Mesenchymal stem cell (in vitro differentiated cells and primary cell): ENCODE results near the gene GCK.
A peak's percentile ranks its signal among the peaks of the same experiment; 100 is the strongest.

ENCODE experiments used
- DNase-seq: peaks from one replicate; pipeline ENCODE4 v3.0.0-alpha.2; 2013
- H2AFZ ChIP-seq: one replicate; pipeline ENCODE4 v1.6.1; 2013; ENCODE audit warnings: low read depth, mild to moderate bottlenecking, control low read depth, inconsistent platforms, low read length, moderate library complexity
- H2AK5ac ChIP-seq: 2 replicates; pipeline ENCODE4 v1.6.1; 2013; ENCODE audit warnings: low read length, moderate library complexity, mild to moderate bottlenecking, inconsistent platforms; ENCODE audit not compliant: severe bottlenecking
- H2BK120ac ChIP-seq: one replicate; pipeline ENCODE4 v1.6.1; 2013; ENCODE audit warnings: low read depth, mild to moderate bottlenecking, inconsistent platforms, low read length, moderate library complexity
- H2BK12ac ChIP-seq, 2 experiments: one replicate each; pipeline ENCODE4 v1.6.1; 2013; ENCODE audit warnings: inconsistent platforms in 2 of 2, low read length in 2 of 2, mild to moderate bottlenecking in 2 of 2, moderate library complexity in 2 of 2, control low read depth in 1 of 2
- H2BK15ac ChIP-seq: one replicate; pipeline ENCODE4 v1.6.1; 2013; ENCODE audit warnings: mild to moderate bottlenecking, low read depth, inconsistent platforms; ENCODE audit not compliant: poor library complexity, severe bottlenecking
- H2BK5ac ChIP-seq: 2 replicates; pipeline ENCODE4 v1.6.1; 2013; ENCODE audit warnings: low read depth, mild to moderate bottlenecking, low read length, control low read depth, inconsistent platforms; ENCODE audit not compliant: poor library complexity, severe bottlenecking
- H3K14ac ChIP-seq, 2 experiments: one replicate each; pipeline ENCODE4 v1.6.1; 2013; ENCODE audit warnings: inconsistent platforms in 2 of 2, low read length in 2 of 2, control low read depth in 1 of 2, mild to moderate bottlenecking in 1 of 2, moderate library complexity in 1 of 2
- H3K18ac ChIP-seq, 2 experiments: one replicate each; pipeline ENCODE4 v1.6.1; 2013; ENCODE audit warnings: inconsistent platforms in 2 of 2, low read length in 2 of 2, control low read depth in 1 of 2, low read depth in 1 of 2, mild to moderate bottlenecking in 1 of 2
- H3K23ac ChIP-seq, 2 experiments: one replicate each; pipeline ENCODE4 v1.6.1; 2013; ENCODE audit warnings: inconsistent platforms in 2 of 2, low read length in 2 of 2, mild to moderate bottlenecking in 2 of 2, moderate library complexity in 2 of 2, control low read depth in 1 of 2
- H3K27ac ChIP-seq: 2 replicates; pipeline ENCODE4 v1.5.1; 2013; ENCODE audit warnings: mild to moderate bottlenecking, moderate library complexity, low read length, control low read depth, inconsistent platforms; ENCODE audit not compliant: poor library complexity, severe bottlenecking
- H3K27me3 ChIP-seq, 2 experiments: 2 replicates each; pipeline versions ENCODE4 v1.6.1 to v1.7.0; 2013; ENCODE audit warnings: low read length in 2 of 2, mild to moderate bottlenecking in 2 of 2, moderate library complexity in 2 of 2, control low read depth in 1 of 2, inconsistent platforms in 1 of 2; ENCODE audit not compliant: control insufficient read depth in 1 of 2, insufficient read depth in 1 of 2
- H3K36me3 ChIP-seq, 2 experiments: 2 replicates each; pipeline versions ENCODE4 v1.6.1 to v1.7.0; 2013; ENCODE audit warnings: low read length in 2 of 2, control low read depth in 1 of 2, inconsistent platforms in 1 of 2, low read depth in 1 of 2, mild to moderate bottlenecking in 1 of 2; ENCODE audit not compliant: insufficient read depth in 2 of 2, control insufficient read depth in 1 of 2
- H3K4ac ChIP-seq, 2 experiments: one replicate each; pipeline ENCODE4 v1.6.1; 2013; ENCODE audit warnings: inconsistent platforms in 2 of 2, low read length in 2 of 2, mild to moderate bottlenecking in 2 of 2, moderate library complexity in 2 of 2, control low read depth in 1 of 2, low read depth in 1 of 2
- H3K4me1 ChIP-seq: 2 replicates; pipeline ENCODE4 v1.6.1; 2013; ENCODE audit warnings: low read depth, low read length, control low read depth; ENCODE audit not compliant: control insufficient read depth, insufficient read depth
- H3K4me2 ChIP-seq: 2 replicates; pipeline ENCODE4 v1.6.1; 2013; ENCODE audit warnings: low read length, mild to moderate bottlenecking, inconsistent platforms; ENCODE audit not compliant: poor library complexity, severe bottlenecking
- H3K4me3 ChIP-seq, 2 experiments: 2 replicates each; pipeline versions ENCODE4 v1.5.1 to v1.7.0; 2013; ENCODE audit warnings: low read length in 2 of 2, mild to moderate bottlenecking in 2 of 2, control low read depth in 1 of 2, low read depth in 1 of 2; ENCODE audit not compliant: insufficient read depth in 1 of 2
- H3K79me1 ChIP-seq: replicated peaks from 2 replicates; pipeline ENCODE4 v1.6.1; 2013; ENCODE audit warnings: mild to moderate bottlenecking, control low read depth, low read length, inconsistent platforms; ENCODE audit not compliant: poor library complexity, severe bottlenecking
- H3K9ac ChIP-seq: 2 replicates; pipeline ENCODE4 v1.7.0; 2013; ENCODE audit warnings: mild to moderate bottlenecking, low read length, moderate library complexity
- H3K9me3 ChIP-seq: 2 replicates; pipeline ENCODE4 v1.7.0; 2013; ENCODE audit warnings: mild to moderate bottlenecking, low read length; ENCODE audit not compliant: control insufficient read depth
- H4K8ac ChIP-seq: one replicate; pipeline ENCODE4 v1.6.1; 2013; ENCODE audit warnings: inconsistent platforms, mild to moderate bottlenecking, low read length, moderate library complexity
- H4K91ac ChIP-seq: one replicate; pipeline ENCODE4 v1.6.1; 2013; ENCODE audit warnings: mild to moderate bottlenecking, low read length, inconsistent platforms
- WGBS: methylation state at CpG from one replicate; pipeline ENCODE4 v1.1.7; 2013; ENCODE audit warnings: mixed read lengths; 5-methylcytosine and 5-hydroxymethylcytosine counted together

GCK gene

GRCh38 chr7:44098092-44099068 lies 90.9 kb downstream of the GCK start:
- WGBS: 94% methylated on average over 5 of the region's 6 CpGs
- H2BK12ac ChIP-seq: no peak overlapping the region
- no peaks in the 10 kb centered on the region for H3K9me3 ChIP-seq
- H3K36me3 ChIP-seq: no peaks in the 10 kb centered on the region
- H3K4me1 ChIP-seq: peaks cover 31% of the 10 kb centered on the region
- H3K14ac ChIP-seq: no peak overlapping the region
- no peak overlapping the region for H2AFZ ChIP-seq
- H4K8ac ChIP-seq: no peak overlapping the region
- peak overlapping the region; percentile 50 for H3K27ac ChIP-seq
- H3K4ac ChIP-seq: no peak overlapping the region
- H3K79me1 ChIP-seq: no peaks in the 10 kb centered on the region
- H2BK120ac ChIP-seq: no peak overlapping the region
- no peaks in the 10 kb centered on the region for H3K27me3 ChIP-seq
- H3K18ac ChIP-seq: no peak overlapping the region
- peak overlapping the region; percentile 76 for H2AK5ac ChIP-seq
- no peak for DNase-seq
- no peak overlapping the region for H2BK15ac ChIP-seq
- H3K23ac ChIP-seq: no peak overlapping the region
- H3K9ac ChIP-seq: no peak overlapping the region
- H2BK5ac ChIP-seq: no peak overlapping the region
- no peak overlapping the region for H3K4me2 ChIP-seq
- H3K4me3 ChIP-seq: no peak overlapping the region
- no peak overlapping the region for H4K91ac ChIP-seq

DNA sequence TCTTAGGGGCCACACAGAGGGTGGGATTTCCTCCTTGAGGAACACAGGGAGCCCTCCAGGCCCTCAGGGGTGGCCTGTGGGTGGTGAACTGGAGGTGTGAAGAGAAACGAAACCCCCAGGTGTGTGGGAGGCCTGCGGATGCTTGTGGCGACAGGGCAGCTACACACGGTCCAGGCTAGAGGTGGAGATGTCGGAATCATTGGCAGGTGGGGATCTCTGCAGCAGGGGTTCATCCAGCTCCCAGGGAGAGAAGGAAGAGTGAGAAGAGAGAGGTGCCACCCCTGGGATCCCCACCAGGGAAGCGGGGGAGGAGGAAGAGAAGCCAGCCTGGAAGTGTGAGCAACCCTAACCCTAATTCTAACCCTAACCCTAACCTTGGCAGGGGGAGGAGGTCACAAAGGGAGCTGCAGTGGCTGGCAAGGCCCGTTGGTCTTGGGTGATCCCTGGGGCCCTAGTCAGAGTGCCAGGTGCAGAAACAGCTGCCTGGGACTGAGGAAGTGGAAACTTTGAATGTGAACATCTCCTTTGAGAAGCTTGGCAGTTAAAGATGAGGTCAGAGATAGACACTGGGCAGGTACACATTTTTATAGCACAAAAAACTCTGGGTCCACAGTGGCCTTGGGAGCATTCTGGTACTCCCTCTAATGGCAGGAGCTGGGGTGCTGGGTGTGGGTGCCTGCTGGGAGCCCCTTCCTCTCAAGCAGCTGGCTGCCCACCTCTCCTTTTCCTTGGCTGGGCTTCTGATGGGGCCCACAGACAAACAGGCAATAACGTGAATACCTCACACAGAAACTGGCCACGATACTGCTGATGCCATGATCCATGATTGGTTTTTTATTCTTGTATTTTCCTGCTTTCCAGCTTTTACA lies 91.9 kb downstream of the GCK start:
- no peak overlapping the region for H3K23ac ChIP-seq
- WGBS: 82% methylated on average over 8 of the region's 9 CpGs
- no peak overlapping the region for H4K91ac ChIP-seq

GRCh38 chr7:44096326-44096881 lies 92.8 kb downstream of the GCK start:
- Histone ChIP-seq H3K36me3 (no peaks in the 10 kb centered on the region), H3K9me3 (no peaks in the 10 kb centered on the region), H4K91ac (no peak overlapping the region), H3K18ac (no peak overlapping the region), H3K27me3 (no peaks in the 10 kb centered on the region), H2AK5ac (no peak overlapping the region), H2BK120ac (no peak overlapping the region), H3K79me1 (no peaks in the 10 kb centered on the region), H3K4me3 (no peak overlapping the region), H3K4me1 (peaks cover 12% of the 10 kb centered on the region), H2BK15ac (no peak overlapping the region), H3K23ac (no peak overlapping the region), H3K27ac (no peak overlapping the region), H3K9ac (no peak overlapping the region), H3K4ac (no peak overlapping the region), H2BK5ac (no peak overlapping the region), H3K4me2 (no peak overlapping the region), H2AFZ (no peak overlapping the region), H4K8ac (no peak overlapping the region), H3K14ac (no peak overlapping the region), H2BK12ac (no peak overlapping the region)
- no peak for DNase-seq
- 81% methylated on average over 8 of the region's 8 CpGs for WGBS

More for the DNA sequence above, 91.9 kb downstream of the GCK start:
- Histone ChIP-seq H3K4me3 (no peak overlapping the region), H2BK12ac (no peak overlapping the region), H2AFZ (no peak overlapping the region), H2BK5ac (no peak overlapping the region), H3K27me3 (no peaks in the 10 kb centered on the region), H3K4me2 (no peak overlapping the region), H2AK5ac (peak overlapping the region; percentile 33), H3K4me1 (peaks cover 21% of the 10 kb centered on the region), H3K9ac (no peak overlapping the region), H2BK120ac (no peak overlapping the region), H3K14ac (no peak overlapping the region), H3K18ac (no peak overlapping the region), H3K79me1 (no peaks in the 10 kb centered on the region), H4K8ac (no peak overlapping the region), H3K27ac (no peak overlapping the region), H3K36me3 (no peaks in the 10 kb centered on the region), H2BK15ac (no peak overlapping the region), H3K9me3 (no peaks in the 10 kb centered on the region), H3K4ac (no peak overlapping the region)
- DNase-seq: no peak

GRCh38 chr7:44095781-44096180 lies 93.5 kb downstream of the GCK start:
- no peak overlapping the region for H3K18ac ChIP-seq
- H3K27ac ChIP-seq: no peak overlapping the region
- no peak overlapping the region for H3K4ac ChIP-seq
- no peak overlapping the region for H4K91ac ChIP-seq
- no peaks in the 10 kb centered on the region for H3K9me3 ChIP-seq
- no peak overlapping the region for H2BK5ac ChIP-seq
- no peak overlapping the region for H2AFZ ChIP-seq
- no peaks in the 10 kb centered on the region for H3K36me3 ChIP-seq
- H2BK120ac ChIP-seq: no peak overlapping the region
- H3K4me2 ChIP-seq: no peak overlapping the region
- H3K4me1 ChIP-seq: peaks cover 6% of the 10 kb centered on the region
- 92% methylated on average over 3 of the region's 3 CpGs for WGBS
- no peak overlapping the region for H3K14ac ChIP-seq
- H3K4me3 ChIP-seq: no peak overlapping the region
- H4K8ac ChIP-seq: no peak overlapping the region
- peak overlapping the region; percentile 33 for H2AK5ac ChIP-seq
- H2BK15ac ChIP-seq: no peak overlapping the region
- no peaks in the 10 kb centered on the region for H3K79me1 ChIP-seq
- H2BK12ac ChIP-seq: no peak overlapping the region
- DNase-seq: no peak
- H3K9ac ChIP-seq: no peak overlapping the region
- no peak overlapping the region for H3K23ac ChIP-seq
- no peaks in the 10 kb centered on the region for H3K27me3 ChIP-seq
